Osteocyte (in vitro differentiated cells): ENCODE data around the gene KLHL5. TPM values are rescaled to one million over a fixed set of nuclear protein-coding genes. Genes with fewer than 3 reads are reported as not detected.
"Not testable (repeated sequence)": the region's sequence is repeated elsewhere in the genome, so short reads cannot be mapped to it uniquely, and the experiment has no call there.

Experiments used
- DNase-seq: peaks from one replicate; pipeline ENCODE4 v3.0.0; 2021; ENCODE audit warnings: mixed read lengths; ENCODE audit not compliant: unreplicated experiment; ENCODE audit errors: extremely low spot score
- H3K27ac Mint-ChIP-seq: one replicate; pipeline ENCODE4 v1.8.0; 2021; ENCODE audit warnings: mild to moderate bottlenecking, mixed read lengths; ENCODE audit not compliant: unreplicated experiment
- H3K27me3 Mint-ChIP-seq: one replicate; pipeline ENCODE4 v1.8.0; 2021; ENCODE audit warnings: mixed read lengths; ENCODE audit not compliant: unreplicated experiment
- H3K36me3 Mint-ChIP-seq: one replicate; pipeline ENCODE4 v1.8.0; 2021; ENCODE audit warnings: mixed read lengths; ENCODE audit not compliant: unreplicated experiment
- H3K4me1 Mint-ChIP-seq: one replicate; pipeline ENCODE4 v1.8.0; 2021; ENCODE audit warnings: mixed read lengths; ENCODE audit not compliant: unreplicated experiment
- H3K4me3 Mint-ChIP-seq: one replicate; pipeline ENCODE4 v1.8.0; 2021; ENCODE audit warnings: mild to moderate bottlenecking, moderate library complexity, mixed read lengths; ENCODE audit not compliant: unreplicated experiment
- H3K9me3 Mint-ChIP-seq: one replicate; pipeline ENCODE4 v1.8.0; 2021; ENCODE audit warnings: mixed read lengths; ENCODE audit not compliant: unreplicated experiment
- total RNA-seq: library from RNA; stranded (reverse); gene quantifications from 2 replicates; pipeline ENCODE4 v1.2.1, GENCODE V29; 2021
- TF ChIP-seq, protein P1 (sequence below): fragments of 200-600 bp; sonication (generic); IDR thresholded peaks from 2 replicates; pipeline ENCODE4 v1.5.0; 2021; ENCODE audit warnings: antibody characterized with exemption, mild to moderate bottlenecking, moderate library complexity

KLHL5 gene
- total RNA-seq, 1 donor from 2014 or later, result 128 TPM

DNA sequence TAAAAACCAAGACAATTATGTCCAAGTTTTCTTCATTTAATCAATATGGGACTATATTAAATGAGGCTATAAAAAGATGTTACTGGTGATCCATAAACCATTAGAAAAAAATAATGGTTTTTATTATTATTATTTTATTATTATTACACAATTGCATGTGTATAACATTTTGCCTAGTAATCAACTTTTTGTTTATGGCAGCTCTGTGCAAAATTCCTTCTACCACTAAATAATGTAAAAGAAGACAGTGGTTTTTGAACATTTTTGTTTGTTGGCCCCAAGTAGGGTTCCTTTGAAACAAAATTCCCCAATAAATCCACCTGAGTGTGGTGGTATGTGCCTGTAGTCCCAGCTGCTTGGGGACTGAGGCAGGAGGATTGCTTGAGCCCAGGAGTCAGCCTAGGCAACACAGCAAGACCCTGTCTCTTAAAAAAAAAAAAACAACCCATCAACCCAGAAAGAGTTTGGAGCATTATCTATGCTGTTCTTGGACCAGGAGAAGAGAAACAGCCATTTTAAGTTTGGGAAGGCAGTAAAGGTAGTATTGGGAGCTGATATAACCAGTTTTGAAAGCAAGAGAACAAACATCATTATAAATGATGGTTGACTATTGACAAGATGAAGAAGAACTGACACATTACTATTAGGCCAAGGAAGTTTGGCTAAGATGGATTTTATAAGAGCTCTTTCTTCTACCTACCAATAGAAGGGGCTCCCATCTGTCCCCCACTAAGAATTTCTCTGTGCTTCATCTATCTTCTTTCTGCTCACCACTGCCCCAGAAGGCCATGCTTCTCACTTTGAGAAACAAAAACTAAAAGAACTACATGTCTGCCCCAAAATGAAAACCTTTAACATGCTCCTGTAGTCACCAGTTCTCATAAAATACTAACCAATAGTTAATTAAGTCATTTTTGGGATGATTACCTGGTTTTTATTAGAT is 32.0 kb upstream of the KLHL5 start:
- H3K4me1 Mint-ChIP-seq, result peaks cover 40% of the 10 kb centered on the region
- TF ChIP-seq, protein P1, sequence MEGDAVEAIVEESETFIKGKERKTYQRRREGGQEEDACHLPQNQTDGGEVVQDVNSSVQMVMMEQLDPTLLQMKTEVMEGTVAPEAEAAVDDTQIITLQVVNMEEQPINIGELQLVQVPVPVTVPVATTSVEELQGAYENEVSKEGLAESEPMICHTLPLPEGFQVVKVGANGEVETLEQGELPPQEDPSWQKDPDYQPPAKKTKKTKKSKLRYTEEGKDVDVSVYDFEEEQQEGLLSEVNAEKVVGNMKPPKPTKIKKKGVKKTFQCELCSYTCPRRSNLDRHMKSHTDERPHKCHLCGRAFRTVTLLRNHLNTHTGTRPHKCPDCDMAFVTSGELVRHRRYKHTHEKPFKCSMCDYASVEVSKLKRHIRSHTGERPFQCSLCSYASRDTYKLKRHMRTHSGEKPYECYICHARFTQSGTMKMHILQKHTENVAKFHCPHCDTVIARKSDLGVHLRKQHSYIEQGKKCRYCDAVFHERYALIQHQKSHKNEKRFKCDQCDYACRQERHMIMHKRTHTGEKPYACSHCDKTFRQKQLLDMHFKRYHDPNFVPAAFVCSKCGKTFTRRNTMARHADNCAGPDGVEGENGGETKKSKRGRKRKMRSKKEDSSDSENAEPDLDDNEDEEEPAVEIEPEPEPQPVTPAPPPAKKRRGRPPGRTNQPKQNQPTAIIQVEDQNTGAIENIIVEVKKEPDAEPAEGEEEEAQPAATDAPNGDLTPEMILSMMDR, result no peak
- no peaks in the 10 kb centered on the region for H3K36me3 Mint-ChIP-seq
- H3K27me3 Mint-ChIP-seq, result no peaks in the 10 kb centered on the region
- H3K4me3 Mint-ChIP-seq, result no peak overlapping the region
- H3K27ac Mint-ChIP-seq, result peak overlapping the region; percentile 72
- DNase-seq, result no peak
- no peaks in the 10 kb centered on the region for H3K9me3 Mint-ChIP-seq

DNA sequence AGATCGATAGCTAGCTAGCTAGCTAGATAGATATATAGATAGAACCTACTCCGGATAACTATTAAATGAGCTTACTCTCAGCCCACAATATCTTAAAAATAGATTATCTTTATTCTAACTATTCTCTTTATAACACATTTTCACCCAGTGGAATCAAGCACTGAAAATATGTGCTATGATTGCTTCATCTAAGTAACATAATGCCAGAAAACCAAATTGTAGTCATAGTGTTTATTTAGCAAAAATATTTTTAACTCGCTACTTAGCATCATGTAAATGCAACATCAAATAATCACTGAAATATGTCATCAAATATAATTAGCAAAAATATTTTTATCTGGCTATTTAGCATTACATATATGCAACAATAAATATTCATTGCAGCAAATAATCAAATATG is 31.3 kb upstream of the KLHL5 start:
- TF ChIP-seq, protein P1, result no peak
- Mint-ChIP-seq H3K4me3 (no peak overlapping the region), H3K9me3 (no peaks in the 10 kb centered on the region), H3K36me3 (no peaks in the 10 kb centered on the region), H3K4me1 (peaks cover 38% of the 10 kb centered on the region), H3K27me3 (no peaks in the 10 kb centered on the region), H3K27ac (peak overlapping the region; percentile 72)
- DNase-seq, result no peak

DNA sequence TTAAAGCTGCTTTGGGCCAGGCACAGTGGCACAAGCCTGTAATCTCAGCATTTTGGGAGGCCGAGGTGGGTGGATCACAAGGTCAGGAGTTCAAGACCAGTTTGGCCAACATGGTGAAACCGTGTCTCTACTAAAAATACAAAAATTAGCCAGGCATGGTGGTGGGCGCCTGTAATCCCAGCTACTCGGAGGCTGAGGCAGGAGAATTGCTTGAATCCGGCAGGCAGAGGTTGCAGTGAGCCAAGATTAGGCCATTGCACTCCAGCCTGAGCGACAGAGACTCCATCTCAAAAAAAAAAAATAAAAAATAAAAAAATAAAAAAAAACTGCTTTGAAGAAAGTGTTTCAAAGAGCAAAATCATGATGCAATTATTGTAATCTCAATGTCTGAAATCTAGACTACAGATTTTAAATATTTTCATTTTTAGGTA is 30.4 kb upstream of the KLHL5 start:
- not testable (repeated sequence) for DNase-seq, H3K36me3 Mint-ChIP-seq, H3K4me3 Mint-ChIP-seq, H3K27me3 Mint-ChIP-seq, H3K27ac Mint-ChIP-seq, H3K9me3 Mint-ChIP-seq
- peaks cover 43% of the 10 kb centered on the region for H3K4me1 Mint-ChIP-seq

DNA sequence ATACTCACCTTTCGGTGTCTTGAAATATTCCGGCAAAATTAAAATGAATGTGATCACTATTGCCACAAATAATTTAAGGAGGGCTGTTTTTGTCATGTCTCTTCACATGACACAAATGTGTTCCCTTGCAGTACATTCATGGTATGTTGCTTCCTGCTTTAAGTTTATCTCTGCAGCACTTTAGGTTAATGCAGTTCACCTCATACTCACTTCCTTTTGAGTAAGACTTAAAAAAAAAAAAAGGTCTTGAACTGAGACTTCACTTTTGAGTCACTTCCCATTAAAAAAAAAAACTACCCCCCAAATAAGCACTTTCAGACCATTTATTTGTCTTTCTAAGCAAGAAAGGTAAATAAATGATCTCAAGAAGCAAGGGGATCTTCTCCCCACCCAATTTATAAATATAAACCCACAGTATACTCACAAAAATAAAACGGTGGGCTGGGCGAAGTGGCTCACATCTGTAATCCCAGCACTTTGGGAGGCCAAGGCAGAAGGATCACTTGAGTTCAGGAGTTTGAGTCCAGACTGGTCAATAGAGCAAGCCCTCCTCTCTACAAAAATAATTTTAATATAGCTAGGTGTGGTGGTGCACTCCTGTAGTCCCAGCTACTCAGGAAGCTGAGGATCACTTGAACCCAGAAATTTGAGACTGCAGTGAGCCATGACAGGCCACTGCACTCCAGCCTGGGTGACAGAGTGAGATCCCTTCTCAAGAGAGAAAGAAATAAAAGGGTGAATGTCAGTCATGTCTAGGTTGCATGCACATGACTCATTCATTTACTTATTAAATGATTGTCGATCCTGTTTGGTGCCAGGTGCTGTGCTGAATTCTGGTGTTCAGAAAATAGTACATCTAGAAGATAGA is 29.6 kb upstream of the KLHL5 start, which contains the start of gene TMEM156:
TSS of gene TMEM156 (minus strand) at position 192 of the 868 bp plus-strand sequence. CDS start at position 96, 96 bp downstream.
- no peak for DNase-seq
- Mint-ChIP-seq H3K9me3 (no peaks in the 10 kb centered on the region), H3K4me1 (peaks cover 51% of the 10 kb centered on the region), H3K27ac (peak within 1 kb of the TSS; percentile 69), H3K4me3 (no peak within 1 kb of the TSS), H3K36me3 (no peaks in the 10 kb centered on the region), H3K27me3 (no peaks in the 10 kb centered on the region)
- TF ChIP-seq, protein P1, result no peak

DNA sequence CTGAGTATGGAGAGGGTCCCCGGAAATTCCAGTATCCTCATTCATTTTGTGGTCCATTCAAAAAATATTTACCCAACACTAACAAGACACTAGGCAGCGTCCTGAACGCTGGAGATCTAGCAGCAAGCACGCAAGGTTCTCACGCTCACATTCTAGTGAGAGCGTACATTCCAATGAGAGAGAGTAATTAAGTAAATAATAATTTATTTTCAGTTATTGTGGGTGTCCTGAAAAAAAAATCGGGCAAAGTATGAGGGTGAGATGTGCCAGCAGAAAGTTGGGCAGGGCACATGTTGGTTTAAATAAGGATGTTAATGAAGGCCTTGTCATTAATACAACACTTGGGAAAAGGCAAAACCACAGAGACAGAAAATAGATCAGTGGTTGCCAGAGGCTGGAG is 25.9 kb upstream of the KLHL5 start:
- H3K4me3 Mint-ChIP-seq, result no peak overlapping the region
- H3K27ac Mint-ChIP-seq, result peak overlapping the region; percentile 97
- peaks cover 70% of the 10 kb centered on the region for H3K4me1 Mint-ChIP-seq
- H3K27me3 Mint-ChIP-seq, result no peaks in the 10 kb centered on the region
- DNase-seq, result no peak
- H3K9me3 Mint-ChIP-seq, result no peaks in the 10 kb centered on the region
- no peaks in the 10 kb centered on the region for H3K36me3 Mint-ChIP-seq
- TF ChIP-seq, protein P1, result no peak
